Limb (tissue), 2 donors: Measurements from ENCODE around the gene EEF1A2.

ENCODE experiments used
- DNase-seq, 2 donors: peaks; one replicate each; pipeline ENCODE4 v3.0.0-alpha.2; 2016; ENCODE audit errors: extremely low spot score in 2 of 2

EEF1A2 gene

DNA sequence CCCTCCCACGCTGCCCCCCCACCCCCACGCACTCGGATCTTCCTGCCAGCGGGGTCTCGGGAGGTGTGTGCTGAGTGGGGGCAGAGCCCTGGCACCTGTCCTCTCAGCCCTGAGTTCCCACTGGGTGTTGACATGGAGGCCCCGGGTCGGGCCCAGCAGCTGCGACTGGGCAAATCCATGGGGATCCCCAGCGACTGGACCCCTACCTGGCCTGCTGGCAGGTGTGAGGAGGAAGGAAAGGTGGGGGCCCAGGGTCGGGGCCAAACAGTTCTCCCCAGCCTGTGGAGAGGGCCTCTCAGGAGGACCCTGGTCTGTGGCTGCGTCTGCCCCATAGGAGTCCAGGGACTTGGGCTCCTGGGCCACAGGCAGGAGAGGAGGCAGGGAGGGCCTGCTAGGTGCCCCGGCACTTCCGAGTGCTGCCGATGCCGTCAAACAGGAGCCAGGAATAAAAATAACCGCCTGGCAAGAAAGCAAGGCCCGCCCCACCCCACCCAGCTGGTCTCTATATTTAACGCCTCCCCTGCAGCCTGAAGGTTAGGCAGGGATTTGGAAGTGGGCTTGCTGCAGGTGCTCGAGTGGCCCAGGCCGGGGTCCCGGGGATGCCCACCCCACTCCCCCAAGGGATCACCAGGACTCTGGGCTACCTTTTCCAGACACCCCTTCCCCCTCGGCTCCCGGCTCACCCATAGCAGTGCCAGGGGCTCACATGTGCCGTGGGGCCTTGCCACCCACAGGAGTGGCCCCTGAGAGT lies 1.4 kb upstream of the EEF1A2 start:
- peak in 1 of 2 donors; percentile 38 for DNase-seq

DNA sequence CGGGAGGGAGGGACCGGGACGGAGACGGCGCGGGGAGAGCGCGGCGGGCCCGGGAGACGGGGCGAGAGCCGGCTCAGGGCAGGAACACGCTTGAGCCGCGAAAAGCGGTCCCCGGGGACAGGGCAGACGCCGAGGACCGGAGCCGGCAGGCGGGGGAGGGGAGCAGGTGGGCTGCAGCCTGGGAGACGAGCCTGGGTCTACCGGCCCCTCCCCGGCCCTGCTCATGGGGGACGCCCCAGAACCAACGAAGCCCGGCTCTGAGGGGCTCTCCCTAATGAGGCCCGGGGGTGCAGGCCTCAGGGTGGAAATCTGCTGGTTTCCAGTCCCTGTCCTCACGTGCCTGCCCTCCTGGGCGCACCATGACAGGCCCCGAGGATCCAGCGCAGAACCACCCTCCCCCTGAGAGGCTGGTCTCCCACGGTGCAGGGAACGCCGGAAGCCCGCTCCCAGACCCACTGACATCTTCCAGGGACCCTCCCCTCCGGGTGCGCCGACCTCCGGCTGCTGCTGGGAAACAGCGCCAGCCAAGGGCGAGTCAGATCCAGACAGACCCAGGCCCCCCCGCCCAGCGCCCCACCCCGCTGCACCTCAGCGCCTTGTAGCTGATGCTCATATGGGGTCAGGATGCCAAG lies 571 bp upstream of the EEF1A2 start:
- no peak for DNase-seq

DNA sequence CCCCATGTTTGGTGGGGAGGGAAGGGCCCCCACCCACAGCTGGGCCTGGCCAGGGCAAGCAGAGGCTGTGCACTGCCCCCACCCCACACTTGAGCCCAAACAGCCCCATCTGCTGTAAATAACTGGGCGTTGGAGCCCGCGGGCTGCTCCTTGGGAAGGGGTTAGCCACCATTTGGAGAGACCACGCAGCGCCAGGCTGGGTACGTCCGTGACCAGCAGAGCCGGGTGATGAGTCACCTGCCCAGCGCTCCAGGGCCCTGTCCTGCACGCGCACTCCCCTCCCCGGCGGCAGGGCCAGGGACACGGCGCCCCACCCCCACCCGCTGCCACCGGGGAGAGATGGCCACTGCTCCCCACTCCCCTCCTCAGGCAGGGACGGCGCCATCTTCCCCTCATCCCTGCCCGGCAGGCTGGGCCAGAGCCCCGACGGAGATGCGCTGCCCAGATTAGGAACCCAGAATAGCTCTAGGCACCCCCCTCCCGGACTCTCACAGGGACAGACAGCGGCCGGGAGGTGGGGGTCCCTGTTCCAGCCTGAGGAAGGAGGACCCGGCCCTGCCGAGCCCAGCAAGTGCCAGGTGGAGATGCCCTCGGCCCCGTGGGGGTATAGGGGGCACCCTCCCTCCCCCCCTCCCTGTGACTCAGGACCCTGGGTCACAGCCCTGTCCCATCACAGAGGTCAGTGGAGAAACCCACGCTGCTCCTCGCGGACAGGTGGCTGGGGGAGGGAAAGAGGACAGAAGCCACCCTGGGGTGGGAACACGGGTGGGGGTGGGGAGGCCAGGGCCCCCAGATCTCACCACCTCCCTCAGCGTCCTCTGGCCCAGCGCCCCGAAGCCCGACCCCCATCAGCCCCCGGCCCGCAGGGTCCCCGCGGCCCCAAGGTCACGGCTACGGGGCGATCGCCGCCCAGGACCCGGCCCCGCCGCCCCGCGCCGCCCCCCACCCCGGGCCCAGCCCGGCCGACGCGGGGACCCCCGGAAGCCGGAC lies 642 bp downstream of the EEF1A2 start:
- DNase-seq = peak in 1 of 2 donors; percentile 47

DNA sequence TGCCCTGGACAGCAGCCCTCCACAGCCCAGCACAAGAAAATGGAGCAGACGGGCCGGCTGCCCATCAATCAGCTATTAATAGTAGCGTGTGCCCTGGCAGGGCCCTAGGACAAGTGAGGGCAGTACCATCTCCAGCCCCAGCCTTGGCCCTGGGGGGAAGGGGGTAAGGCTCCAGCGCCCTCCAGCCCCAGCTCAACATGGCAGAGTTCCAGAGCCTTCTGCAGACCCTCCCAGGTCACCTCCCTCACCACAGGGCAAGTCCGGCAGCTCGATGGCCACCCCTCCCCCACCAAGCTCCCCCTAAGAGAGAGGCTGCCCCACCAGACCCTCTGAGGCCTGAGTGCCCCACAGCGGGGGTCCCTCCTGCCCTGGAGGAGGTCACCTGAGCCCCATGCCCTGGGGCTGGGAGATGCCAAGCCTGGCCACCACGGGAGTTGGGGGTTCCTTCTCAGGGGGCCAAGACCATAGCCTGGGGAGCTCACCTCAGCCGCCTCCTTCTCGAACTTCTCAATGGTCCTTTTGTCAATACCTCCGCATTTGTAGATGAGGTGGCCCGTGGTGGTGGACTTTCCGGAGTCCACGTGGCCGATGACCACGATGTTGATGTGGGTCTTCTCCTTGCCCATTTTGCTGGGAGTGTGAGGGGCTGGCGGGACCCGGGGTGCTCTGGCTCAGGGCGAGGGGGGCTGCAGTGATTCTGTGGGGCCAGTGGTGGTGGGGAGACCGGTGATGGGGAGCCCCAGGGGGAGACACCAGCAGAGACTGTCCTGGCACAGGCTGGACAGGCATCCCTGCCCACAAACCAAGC lies 1.5 kb downstream of the EEF1A2 start:
- DNase-seq = no peak

DNA sequence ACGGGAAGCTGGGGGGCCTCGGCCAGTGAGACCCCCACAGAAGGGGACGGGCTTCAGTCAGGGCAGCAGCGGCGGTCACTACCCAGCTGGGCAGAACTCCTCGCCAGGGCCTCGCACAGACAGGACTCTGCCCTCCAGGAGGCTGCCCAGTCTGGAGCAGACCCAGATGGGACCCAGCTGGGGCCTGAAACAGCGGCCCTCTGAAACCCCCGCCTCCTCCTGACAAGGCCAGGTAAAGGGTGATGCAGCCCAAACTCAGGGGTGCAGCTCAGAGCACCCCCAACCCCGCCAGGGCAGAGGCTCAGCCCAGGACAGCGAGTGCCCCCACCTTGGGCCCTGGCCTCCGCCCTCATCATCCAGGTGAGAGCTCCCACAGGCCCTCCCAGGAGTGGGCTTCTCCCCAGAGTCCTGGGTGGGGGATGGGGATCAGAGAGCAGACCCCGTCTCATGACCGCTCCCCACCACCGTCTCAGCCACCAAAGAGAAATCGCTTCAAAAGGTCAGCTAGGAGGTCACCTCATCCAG lies 2.2 kb downstream of the EEF1A2 start:
- DNase-seq = no peak

DNA sequence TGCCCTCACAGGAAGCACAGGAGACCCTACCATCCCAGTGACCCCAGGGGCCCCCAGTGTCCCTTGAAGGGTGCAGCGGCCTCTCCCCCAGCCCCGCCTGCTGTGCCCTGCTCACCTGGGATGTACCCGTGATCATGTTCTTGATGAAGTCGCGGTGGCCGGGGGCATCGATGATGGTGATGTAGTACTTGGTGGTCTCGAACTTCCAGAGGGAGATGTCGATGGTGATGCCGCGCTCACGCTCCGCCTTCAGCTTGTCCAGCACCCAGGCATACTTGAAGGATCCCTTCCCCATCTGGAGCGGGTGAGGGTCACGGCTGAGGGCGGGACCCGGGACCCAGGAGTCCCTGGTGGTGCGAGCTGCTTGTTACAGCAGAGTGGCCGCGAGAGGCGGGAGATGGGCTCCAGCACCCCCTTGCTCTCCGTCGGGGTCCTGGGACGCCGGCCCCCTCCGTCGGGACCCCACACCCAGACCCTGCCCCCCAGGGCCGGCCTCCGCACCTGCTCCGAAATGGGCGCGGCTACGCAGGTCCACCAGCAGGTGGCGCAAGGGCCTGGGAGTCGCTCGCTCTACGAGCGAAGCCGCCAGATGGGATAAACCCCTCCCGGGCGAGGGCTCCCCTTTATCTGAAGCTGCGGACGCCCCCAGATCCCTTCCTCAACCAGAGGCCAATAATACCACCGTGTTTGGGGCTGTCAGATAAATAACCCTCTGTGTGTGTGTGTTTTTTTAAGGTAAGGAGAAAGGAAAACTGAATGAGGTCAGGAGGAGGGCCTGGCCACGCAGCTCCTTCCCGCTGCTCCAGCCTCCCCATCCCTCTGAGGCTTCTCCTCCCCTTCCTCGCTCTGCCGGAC lies 2.9 kb downstream of the EEF1A2 start:
- DNase-seq = peak in 1 of 2 donors; percentile 83

DNA sequence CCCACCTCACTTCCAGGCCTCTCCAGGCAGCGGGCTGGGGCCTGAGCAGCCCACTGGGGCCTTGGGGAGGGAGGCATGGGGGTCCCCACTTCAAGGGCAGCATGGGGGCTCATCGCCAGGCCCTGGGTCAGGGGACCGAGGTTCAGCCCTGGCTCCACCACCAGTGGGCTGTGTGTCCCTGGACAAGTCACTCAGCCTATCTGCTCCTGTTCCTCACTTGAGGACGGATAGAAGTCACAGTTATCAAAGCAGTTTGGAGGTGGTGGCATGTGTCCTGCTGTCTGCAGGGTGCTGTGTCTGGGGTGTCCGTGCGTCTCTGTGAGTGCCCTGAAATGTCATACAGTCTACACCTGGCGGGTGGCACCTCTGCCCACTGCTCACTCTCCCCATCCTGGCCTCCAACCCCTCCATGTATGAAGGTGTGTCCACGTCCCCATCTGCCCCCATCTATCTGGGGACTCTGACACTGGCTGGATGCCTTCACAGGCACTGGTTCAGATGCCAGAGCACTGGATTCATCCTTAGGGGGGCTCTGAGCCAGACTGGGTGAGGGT lies 3.6 kb downstream of the EEF1A2 start:
- no peak for DNase-seq

DNA sequence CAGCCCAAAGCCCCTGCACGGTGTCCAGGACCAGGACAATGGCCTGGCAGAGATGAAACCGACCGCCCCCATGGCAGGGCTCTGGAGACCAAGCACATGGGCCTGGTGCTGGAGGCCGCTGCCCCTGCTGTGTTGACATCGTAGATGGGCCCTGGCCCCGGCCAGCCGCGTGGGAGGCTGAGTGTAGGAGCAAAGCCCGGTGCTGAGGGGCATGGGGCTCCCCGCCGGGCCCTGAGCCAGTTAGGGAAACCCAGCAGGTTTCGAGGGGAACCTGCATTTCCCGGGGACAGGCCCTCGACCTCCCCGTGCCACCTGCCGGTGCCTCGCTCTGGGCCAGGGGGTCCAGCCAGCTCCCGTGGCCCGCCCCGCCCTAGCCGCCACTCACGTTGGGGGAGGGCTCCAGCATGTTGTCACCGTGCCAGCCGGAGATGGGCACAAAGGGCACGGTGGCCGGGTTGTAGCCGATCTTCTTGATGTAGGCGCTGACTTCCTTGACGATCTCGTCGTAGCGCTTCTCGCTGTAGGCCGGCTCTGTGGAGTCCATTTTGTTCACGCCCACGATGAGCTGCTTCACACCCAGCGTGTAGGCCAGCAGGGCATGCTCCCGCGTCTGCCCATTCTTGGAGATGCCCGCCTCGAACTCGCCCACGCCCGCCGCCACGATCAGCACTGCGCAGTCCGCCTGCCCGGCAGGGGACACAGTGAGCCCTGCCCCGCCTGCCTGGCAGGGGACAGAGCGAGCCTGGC lies 4.3 kb downstream of the EEF1A2 start:
- DNase-seq = no peak

DNA sequence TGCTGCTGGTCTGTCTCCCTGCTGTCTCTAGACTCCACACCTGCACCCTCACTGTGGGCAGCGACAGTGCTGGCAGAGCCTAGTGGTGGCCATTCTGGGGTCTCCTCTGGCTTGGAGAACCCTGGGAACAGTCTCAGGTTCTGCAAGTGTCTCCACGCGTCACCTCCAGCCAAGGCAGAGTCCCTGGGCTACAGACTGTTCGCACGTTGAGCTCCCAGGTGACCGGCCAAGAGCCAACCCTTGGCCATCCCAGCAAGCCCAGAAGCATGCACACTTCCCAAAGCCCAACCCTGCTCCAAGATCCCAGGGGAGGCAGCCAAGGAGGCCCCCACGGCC lies 4.8 kb downstream of the EEF1A2 start:
- DNase-seq = no peak

DNA sequence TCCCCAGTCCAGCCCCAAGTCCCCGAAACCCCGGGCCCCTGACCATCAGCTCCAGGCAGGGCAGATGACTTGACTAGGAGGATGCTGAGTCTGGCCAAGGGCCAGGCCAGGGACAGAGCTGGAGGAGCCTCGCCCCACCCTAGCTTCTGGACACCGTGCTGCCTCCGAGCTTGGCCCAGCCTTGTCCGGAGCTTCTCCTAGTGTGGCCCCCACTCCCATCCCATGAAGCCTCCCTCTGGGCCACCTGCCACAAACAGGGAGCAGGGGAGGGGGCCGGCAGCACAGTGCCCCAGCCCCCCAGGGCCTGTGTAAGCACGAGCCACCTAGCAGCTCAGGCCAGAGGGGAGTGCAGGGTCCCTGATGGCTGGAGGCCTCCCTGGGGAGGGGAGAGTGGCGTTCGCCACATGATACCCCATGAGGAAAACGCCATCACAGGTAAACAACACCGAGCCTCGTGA lies 5.3 kb downstream of the EEF1A2 start:
- DNase-seq = no peak

DNA sequence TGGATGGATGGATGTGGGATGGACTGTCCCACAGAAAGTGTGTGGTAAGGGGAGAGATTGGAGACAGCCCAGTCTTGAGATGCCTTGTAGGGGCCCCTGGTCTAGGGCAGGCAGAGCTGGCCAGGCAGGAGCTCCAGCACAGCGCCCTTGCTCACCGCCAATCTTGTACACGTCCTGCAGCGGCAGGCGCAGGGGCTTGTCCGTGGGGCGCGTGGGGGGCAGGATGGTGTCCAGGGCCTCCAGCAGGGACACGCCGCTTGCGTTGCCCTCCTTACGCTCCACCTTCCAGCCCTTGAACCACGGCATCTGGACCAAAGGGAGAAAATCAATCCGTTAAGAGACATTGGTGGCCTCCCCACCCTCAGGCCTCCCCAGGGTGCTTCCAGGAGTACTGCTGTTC lies 5.9 kb downstream of the EEF1A2 start:
- no peak for DNase-seq

DNA sequence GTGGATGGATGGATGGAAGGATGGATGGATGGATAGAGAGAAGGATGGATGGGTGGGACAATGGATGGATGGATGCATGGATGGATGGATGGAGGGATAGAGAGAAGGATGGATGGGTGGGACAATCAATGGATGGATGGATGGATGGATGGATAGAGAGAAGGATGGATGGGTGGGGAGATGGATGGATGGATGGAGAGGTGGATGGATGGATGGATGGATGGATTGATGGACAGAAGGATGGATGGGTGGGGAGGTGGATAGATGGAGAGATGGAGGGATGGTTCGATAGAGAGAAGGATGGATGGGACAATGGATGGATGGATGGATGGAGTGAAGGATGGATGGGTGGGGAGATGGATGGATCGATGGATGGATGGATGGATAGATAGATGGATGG lies 6.4 kb downstream of the EEF1A2 start:
- no peak for DNase-seq

DNA sequence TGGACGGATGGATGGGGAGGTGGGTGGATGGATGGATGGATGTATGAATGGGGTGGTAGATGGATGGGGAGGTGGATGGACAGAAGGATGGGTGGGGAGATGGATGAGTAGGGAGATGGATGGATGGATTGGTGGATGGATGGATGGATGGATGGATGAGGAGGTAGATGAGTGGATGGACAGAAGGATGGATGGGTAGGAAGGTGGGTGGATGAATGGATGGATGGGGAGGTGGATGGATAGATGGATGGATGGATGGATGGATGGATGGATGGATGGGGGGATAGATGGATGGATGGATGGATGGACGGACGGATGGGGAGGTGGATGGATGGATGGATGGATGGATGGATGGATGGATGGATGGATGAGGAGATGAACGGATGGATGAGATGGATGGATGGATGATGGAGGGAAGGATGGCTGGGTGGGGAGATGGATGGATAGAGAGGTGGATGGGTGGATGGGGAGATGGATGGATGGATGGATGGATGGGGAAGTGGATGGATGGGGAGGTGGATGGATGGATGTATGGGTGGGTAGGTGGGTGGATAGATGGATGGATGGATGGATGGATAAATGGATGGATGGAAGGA lies 7.2 kb downstream of the EEF1A2 start:
- DNase-seq = no peak

DNA sequence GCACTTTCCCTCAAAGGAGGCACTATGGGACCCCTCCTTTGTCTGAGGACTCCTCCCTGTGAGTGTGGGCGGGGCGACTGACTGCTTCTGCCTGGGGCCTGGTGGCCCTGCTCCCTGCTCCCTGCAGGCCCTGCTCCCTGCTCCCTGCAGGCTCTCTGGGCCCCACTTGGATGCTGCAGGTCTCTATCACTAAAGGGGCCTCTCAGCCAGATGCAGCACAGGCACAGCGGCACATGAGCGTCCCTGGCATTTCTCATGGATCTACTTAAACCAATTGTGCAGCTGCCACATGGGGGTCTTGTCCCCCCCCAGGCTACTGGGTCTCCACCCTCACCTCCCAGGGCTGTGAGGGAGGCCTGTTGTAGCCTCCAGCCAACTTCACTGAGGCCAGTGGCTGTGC lies 7.8 kb downstream of the EEF1A2 start:
- DNase-seq = no peak

DNA sequence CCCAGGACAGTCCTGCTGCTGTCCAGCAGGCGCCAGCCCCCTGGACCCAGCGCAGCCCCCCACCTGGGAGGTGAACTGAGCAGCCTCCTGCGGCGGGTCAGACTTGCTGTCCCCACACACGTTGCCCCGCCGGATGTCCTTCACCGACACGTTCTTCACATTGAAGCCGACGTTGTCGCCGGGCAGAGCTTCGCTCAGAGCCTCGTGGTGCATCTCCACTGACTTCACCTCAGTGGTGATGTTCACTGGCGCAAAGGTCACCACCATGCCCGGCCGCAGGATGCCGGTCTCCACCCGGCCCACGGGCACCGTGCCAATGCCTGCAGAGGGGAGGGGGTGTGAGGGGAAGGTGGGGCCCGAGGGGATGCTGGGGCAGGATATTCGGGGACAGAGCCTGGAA lies 8.5 kb downstream of the EEF1A2 start:
- no peak for DNase-seq

DNA sequence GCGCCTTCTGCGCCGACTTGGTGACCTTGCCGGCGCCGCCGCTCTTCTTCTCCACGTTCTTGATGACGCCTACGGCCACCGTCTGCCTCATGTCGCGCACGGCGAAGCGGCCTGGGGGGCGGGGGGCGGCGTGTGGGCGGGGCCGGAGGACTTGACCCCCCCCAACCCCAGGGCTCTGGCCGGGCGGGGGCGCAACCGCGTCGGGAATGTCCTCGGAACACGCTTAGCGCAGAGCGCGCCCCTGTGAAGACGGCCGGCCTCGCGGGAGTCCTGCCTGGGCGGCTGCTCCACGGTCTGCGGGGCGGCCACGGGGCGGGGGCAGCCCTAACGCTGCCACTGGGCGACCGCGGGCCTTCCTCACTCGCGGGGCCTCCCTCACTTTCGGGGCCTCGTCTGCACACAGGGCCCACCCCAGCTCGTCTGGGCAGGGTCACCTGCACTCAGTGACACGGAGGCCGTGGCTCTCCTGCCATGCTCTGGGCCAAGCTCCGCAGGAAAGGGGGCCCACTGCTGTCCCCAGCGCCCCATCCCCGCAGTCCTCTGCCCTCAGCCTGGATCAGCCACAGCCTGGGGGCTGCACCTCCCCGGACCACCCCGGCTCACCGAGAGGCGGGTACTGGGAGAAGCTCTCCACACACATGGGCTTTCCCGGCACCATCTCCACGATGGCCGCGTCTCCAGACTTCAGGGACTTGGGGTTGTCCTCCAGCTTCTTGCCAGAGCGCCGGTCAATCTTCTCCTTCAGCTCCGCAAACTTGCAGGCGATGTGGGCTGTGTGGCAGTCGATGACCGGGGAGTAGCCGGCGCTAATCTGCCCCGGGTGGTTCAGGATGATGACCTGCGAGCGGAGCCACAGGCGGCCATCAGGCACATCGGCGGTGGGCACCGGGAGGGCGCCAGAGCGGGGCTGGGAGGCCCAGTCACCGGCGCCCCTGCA lies 10.3 kb downstream of the EEF1A2 start:
- DNase-seq = peak in 1 of 2 donors; percentile 54

DNA sequence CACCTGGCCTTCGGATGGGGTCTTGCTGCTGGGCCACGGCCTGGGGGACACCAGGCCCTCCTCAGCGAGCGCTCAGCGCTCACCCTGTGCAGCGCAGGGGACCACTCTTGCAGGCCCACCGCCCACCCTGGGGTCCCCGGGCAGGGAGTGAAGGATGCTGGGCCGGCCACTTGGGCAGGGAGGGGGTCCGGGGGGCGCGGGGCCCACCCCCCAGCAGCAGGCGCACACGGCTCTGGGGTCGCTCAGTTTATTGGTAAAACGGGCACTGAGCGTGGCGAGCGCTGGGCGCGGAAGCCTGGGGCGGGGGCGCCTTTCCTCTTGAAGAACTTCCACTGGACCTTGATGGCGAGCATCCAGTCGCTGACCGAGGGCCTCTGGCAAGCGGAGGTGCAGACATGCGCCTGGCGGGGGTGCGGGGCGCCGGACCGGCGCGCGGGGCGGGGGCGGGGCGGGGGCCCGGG lies 11.1 kb downstream of the EEF1A2 start:
- no peak for DNase-seq
